Fibroblast of lung (primary cell): Measurements from ENCODE around the gene TSGA10IP. TPM values are rescaled to one million over a fixed set of nuclear protein-coding genes. Genes with fewer than 3 reads are reported as not detected.

Experiments
- DNase-seq, 2 donors: peaks; one replicate each; pipeline versions ENCODE4 v3.0.0 to v3.0.0-alpha.2; 2010; ENCODE audit warnings: low read depth in 2 of 2
- H2AFZ ChIP-seq: 2 replicates; pipeline ENCODE4 v1.5.1; 2012; ENCODE audit warnings: low read length, control low read depth, inconsistent platforms
- H3K27ac ChIP-seq: 2 replicates; pipeline ENCODE4 v1.5.1; 2011; ENCODE audit warnings: low read length, control low read depth; ENCODE audit not compliant: insufficient read depth
- H3K27me3 ChIP-seq: 2 replicates; pipeline ENCODE4 v1.5.1; 2011; ENCODE audit warnings: mild to moderate bottlenecking, low read length; ENCODE audit not compliant: control insufficient read depth, insufficient read depth
- H3K36me3 ChIP-seq: 2 replicates; pipeline ENCODE4 v1.5.1; 2011; ENCODE audit warnings: low read length; ENCODE audit not compliant: control insufficient read depth, insufficient read depth
- H3K4me1 ChIP-seq: 2 replicates; pipeline ENCODE4 v1.5.1; 2011; ENCODE audit warnings: low read length; ENCODE audit not compliant: control insufficient read depth, insufficient read depth; ENCODE audit errors: extremely low read depth
- H3K4me2 ChIP-seq: 2 replicates; pipeline ENCODE4 v1.5.1; 2011; ENCODE audit warnings: low read length, control low read depth; ENCODE audit not compliant: insufficient read depth; ENCODE audit errors: extremely low read depth
- H3K4me3 ChIP-seq, 4 experiments: fragments of 200-600 bp in 1 of 4; sonication (generic) in 1 of 4; replicated peaks in 1 of 4; 2 replicates each; pipeline ENCODE4 v1.5.1; 2011 to 2016; ENCODE audit warnings: low read length in 4 of 4, low read depth in 3 of 4, mild to moderate bottlenecking in 3 of 4, control low read depth in 2 of 4, inconsistent platforms in 1 of 4, mixed read lengths in 1 of 4; ENCODE audit not compliant: insufficient read depth in 1 of 4; ENCODE audit errors: control extremely low read depth in 1 of 4
- H3K79me2 ChIP-seq: 2 replicates; pipeline ENCODE4 v1.5.1; 2012; ENCODE audit warnings: mild to moderate bottlenecking, low read length, inconsistent platforms; ENCODE audit not compliant: control insufficient read depth, insufficient read depth
- H3K9ac ChIP-seq: 2 replicates; pipeline ENCODE4 v1.5.1; 2011; ENCODE audit warnings: mild to moderate bottlenecking, low read length, control low read depth; ENCODE audit not compliant: insufficient read depth
- H3K9me3 ChIP-seq: 2 replicates; pipeline ENCODE4 v1.5.1; 2012; ENCODE audit warnings: low read depth, low read length; ENCODE audit not compliant: control insufficient read depth, insufficient read depth
- H4K20me1 ChIP-seq: 2 replicates; pipeline ENCODE4 v1.5.1; 2011; ENCODE audit warnings: low read length; ENCODE audit not compliant: control insufficient read depth, insufficient read depth; ENCODE audit errors: extremely low read depth
- CTCF ChIP-seq, 2 donors: IDR thresholded peaks in 1 of 2; conservative IDR thresholded peaks in 1 of 2; 1 replicate in 1 of 2; 2 replicates in 1 of 2; pipeline ENCODE4 v1.5.1; 2011 to 2012; ENCODE audit warnings: low read length in 2 of 2, control low read depth in 1 of 2, inconsistent platforms in 1 of 2, low read depth in 1 of 2, mild to moderate bottlenecking in 1 of 2
- EZH2 ChIP-seq: IDR thresholded peaks from 2 replicates; pipeline ENCODE4 v1.5.1; 2012; ENCODE audit warnings: low read length, control low read depth, mild to moderate bottlenecking; ENCODE audit errors: missing control alignments
- polyA plus RNA-seq, 2 donors: library from polyadenylated mRNA; depleted of rRNA in 1 of 2; stranded (reverse) in 1 of 2; unstranded in 1 of 2; fragments of >200 nt; gene quantifications; 2 replicates each; pipeline ENCODE4 v1.2.1, GENCODE V29; 2011 to 2012; ENCODE audit warnings: missing spikeins in 1 of 2
- total RNA-seq: library from RNA; depleted of rRNA; stranded (reverse); fragments of >200 nt; gene quantifications from 2 replicates; pipeline ENCODE4 v1.2.1, GENCODE V29; 2014

TSGA10IP gene
- total and polyA plus RNA-seq, 2 donors (not counting 1 experiment from before 2014, with no cell fraction given): 0.17 TPM; not detected in 1

GRCh38 chr11:65987336-65987735 is 42.1 kb downstream of the TSGA10IP start:
- no peaks in the 10 kb centered on the region for H3K9me3 ChIP-seq
- no peak for DNase-seq

GRCh38 chr11:65988791-65989592 is 43.7 kb downstream of the TSGA10IP start:
- Histone ChIP-seq H3K4me2 (no peak overlapping the region), H3K9me3 (no peaks in the 10 kb centered on the region), H3K36me3 (no peaks in the 10 kb centered on the region), H3K4me1 (no peaks in the 10 kb centered on the region), H3K27ac (no peak overlapping the region), H4K20me1 (no peaks in the 10 kb centered on the region), H3K79me2 (no peaks in the 10 kb centered on the region), H2AFZ (no peak overlapping the region), H3K9ac (no peak overlapping the region), H3K4me3 (no peak overlapping the region), H3K27me3 (no peaks in the 10 kb centered on the region)
- TF ChIP-seq EZH2 (no peak), CTCF (conservative IDR thresholded peaks at IDR 0.05 in 1 of 2, IDR thresholded peaks at IDR 0.05 in 1 of 2; ENCODE audit: low read depth in 1 of 2, low read length in 2 of 2) (peak; percentile 94 to 95)
- peak; percentile 89 to 97 for DNase-seq

More at GRCh38 chr11:65987336-65987735, 42.1 kb downstream of the TSGA10IP start:
- H3K27ac ChIP-seq: no peak overlapping the region
- H3K79me2 ChIP-seq: no peaks in the 10 kb centered on the region
- H2AFZ ChIP-seq: no peak overlapping the region
- no peak for TF ChIP-seq EZH2
- TF ChIP-seq CTCF (conservative IDR thresholded peaks at IDR 0.05 in 1 of 2, IDR thresholded peaks at IDR 0.05 in 1 of 2; ENCODE audit: low read depth in 1 of 2, low read length in 2 of 2): no peak
- H3K36me3 ChIP-seq: no peaks in the 10 kb centered on the region
- H3K4me3 ChIP-seq: no peak overlapping the region
- H3K27me3 ChIP-seq: no peaks in the 10 kb centered on the region
- no peaks in the 10 kb centered on the region for H4K20me1 ChIP-seq
- H3K4me1 ChIP-seq: no peaks in the 10 kb centered on the region
- H3K9ac ChIP-seq: no peak overlapping the region
- no peak overlapping the region for H3K4me2 ChIP-seq

GRCh38 chr11:65992056-65992455 is 46.8 kb downstream of the TSGA10IP start:
- no peak overlapping the region for H3K4me2 ChIP-seq
- no peaks in the 10 kb centered on the region for H4K20me1 ChIP-seq
- no peak overlapping the region for H3K9ac ChIP-seq
- H3K27ac ChIP-seq: no peak overlapping the region
- H3K9me3 ChIP-seq: no peaks in the 10 kb centered on the region
- peak in 1 of 2 donors; percentile 23 for DNase-seq
- no peaks in the 10 kb centered on the region for H3K79me2 ChIP-seq
- H3K27me3 ChIP-seq: no peaks in the 10 kb centered on the region
- no peaks in the 10 kb centered on the region for H3K36me3 ChIP-seq
- TF ChIP-seq EZH2 (no peak), CTCF (conservative IDR thresholded peaks at IDR 0.05 in 1 of 2, IDR thresholded peaks at IDR 0.05 in 1 of 2; ENCODE audit: low read depth in 1 of 2, low read length in 2 of 2) (no peak)
- no peak overlapping the region for H2AFZ ChIP-seq
- H3K4me1 ChIP-seq: no peaks in the 10 kb centered on the region
- H3K4me3 ChIP-seq: no peak overlapping the region
